HG03280 (cell line): ENCODE data around the gene PATE4.
"Not testable (repeated sequence)": the region's sequence is repeated elsewhere in the genome, so short reads cannot be mapped to it uniquely, and the experiment has no call there.

ENCODE experiments used
- ATAC-seq: cut with Tn5 transposase; IDR thresholded peaks from one replicate; pipeline ENCODE4 v1.9.1; 2021; ENCODE audit warnings: mild to moderate bottlenecking, moderate library complexity; ENCODE audit not compliant: unreplicated experiment

Gene PATE4, protein sequence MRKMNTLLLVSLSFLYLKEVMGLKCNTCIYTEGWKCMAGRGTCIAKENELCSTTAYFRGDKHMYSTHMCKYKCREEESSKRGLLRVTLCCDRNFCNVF

GRCh38 chr11:125833016-125833415 lies at the start of gene PATE4:
TSS of gene PATE4 (plus strand) at chr11:125833316. CDS start at chr11:125833360, 44 bp downstream.
- ATAC-seq, result no peak

- ATAC-seq, result no peak
Observed at GRCh38 chr11:125784678-125785077, 48.4 kb upstream of the PATE4 start.

- no peak for ATAC-seq
Observed at GRCh38 chr11:125787827-125788226, 45.3 kb upstream of the PATE4 start, which contains the start of gene PATE3. TSS of gene PATE3 (plus strand) at chr11:125788127. CDS start at chr11:125788152, 25 bp downstream.

GRCh38 chr11:125790825-125791224 lies 42.3 kb upstream of the PATE4 start:
- ATAC-seq, result no peak

DNA sequence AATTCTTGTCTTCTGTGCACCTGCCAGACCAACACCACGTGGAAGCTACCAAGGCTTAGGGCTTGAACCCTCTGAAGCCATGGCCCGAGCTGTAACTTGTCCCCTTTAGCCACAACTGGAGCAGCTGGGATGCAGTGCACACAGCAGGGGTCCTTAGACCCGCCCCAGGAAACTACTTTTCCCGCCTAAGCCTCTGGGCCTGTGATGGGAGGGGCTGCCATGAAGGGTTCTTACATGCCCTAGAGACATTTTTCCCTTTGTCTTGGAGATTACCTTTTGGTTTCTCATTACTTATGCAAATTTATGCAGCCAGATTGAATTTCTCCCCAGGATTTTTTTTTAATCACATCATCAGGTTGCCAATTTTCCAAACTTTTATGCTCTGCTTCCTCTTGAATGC lies 35.5 kb upstream of the PATE4 start:
- ATAC-seq, result no peak

- ATAC-seq, result no peak
Observed at GRCh38 chr11:125799808-125800207, 33.3 kb upstream of the PATE4 start.

GRCh38 chr11:125802387-125802786 lies 30.7 kb upstream of the PATE4 start:
- ATAC-seq, result no peak

GRCh38 chr11:125807909-125808308 lies 25.2 kb upstream of the PATE4 start:
- ATAC-seq, result no peak

GRCh38 chr11:125835748-125836147 lies 2.6 kb downstream of the PATE4 start:
- ATAC-seq, result no peak

DNA sequence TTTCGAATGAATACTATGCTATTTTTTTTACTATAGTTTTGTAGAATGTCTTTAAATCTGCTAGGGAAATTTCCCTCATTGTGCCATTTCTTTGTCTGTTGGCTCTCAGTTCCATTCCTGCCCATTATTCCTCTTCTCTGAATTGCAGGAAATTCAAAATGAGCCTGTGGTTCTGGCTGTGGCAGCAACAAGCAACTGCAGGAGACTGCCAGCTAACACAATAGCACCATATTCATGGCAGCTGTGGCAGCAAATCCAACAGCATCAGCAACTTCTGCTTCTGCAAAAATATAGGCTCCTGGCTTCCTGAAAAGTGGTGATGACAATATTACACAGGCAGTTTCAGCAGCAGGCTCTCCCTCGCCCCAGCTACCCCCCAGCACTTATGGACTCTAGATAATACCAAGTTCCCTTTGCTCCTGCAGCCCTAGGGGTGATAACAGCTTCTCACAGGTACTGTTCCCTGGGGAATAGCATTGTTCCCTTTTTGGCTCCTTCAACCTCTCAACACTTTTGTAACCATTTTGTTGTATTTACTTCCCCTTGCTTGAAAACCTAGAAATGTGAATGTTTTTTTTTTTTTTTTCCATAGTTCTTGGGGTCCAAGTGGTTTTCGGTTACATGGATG lies 9.3 kb downstream of the PATE4 start:
- no peak for ATAC-seq

GRCh38 chr11:125846188-125846587 lies 13.1 kb downstream of the PATE4 start:
- no peak for ATAC-seq

DNA sequence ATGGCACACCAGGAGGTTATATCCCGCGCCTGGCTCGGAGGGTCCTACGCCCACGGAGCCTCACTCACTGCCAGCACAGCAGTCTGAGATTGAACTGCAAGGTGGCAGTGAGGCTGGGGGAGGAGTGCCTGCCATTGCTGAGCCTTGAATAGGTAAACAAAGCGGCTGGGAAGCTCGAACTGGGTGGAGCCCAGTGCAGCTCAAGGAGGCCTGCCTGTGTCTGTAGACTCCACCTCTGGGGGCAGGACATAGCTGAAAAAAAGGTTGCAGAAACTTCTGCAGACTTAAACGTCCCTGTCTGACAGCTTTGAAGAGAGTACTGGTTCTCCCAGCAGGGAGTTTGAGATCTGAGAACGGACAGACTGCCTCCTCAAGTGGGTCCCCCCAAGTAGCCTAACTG lies 24.6 kb downstream of the PATE4 start:
- ATAC-seq, result not testable (repeated sequence)

GRCh38 chr11:125862786-125863185 lies 29.7 kb downstream of the PATE4 start:
- ATAC-seq, result not testable (repeated sequence)

DNA sequence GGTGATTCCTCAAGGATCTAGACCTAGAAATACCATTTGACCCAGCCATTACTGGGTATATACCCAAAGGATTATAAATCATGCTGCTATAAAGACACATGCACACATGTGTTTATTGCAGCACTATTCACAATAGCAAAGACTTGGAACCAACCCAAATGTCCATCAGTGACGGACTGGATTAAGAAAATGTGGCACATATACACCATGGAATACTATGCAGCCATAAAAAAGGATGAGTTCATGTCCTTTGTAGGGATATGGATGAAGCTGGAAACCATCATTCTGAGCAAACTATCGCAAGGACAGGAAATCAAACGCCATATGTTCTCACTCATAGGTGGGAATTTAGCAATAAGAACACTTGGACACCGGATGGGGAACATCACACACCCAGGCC lies 32.2 kb downstream of the PATE4 start:
- ATAC-seq, result not testable (repeated sequence)

GRCh38 chr11:125869521-125869920 lies 36.4 kb downstream of the PATE4 start:
- no peak for ATAC-seq

DNA sequence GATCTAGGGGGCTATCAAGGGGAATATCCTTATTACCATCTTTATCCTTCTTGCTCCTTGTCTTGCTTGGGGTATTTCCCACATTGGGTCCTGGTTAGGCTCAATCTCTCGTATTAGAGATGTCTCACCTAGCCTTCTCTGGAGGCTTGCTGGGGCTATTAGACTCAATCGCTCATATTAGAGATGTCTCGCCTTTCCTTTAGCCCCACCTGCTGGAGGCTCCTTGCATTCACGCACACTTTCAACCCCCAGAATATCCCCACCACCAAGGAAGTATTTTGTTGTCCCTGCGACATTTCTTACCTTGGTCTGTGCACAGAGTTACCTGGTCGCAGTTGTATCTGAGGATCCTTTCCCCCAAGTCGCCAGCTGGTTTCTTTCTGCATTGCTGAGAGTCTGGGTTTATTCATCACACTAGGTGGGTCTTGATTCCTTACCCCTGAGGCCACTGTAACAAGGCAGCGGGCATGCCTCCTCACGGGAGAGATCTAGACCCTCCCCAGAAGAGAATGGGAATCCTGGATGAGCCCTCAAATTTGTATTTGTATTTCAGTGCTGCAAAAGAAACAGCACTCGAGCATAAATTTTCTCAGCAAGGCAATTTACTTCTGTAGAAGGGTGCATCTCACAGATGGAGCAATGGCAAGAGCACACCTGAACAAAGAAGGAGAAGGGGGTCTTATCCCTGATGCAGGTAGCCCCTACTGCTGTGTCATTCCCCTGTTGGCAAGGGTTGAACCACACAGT lies 38.4 kb downstream of the PATE4 start:
- ATAC-seq, result no peak

GRCh38 chr11:125872138-125872491 lies 39.0 kb downstream of the PATE4 start:
- ATAC-seq, result no peak

DNA sequence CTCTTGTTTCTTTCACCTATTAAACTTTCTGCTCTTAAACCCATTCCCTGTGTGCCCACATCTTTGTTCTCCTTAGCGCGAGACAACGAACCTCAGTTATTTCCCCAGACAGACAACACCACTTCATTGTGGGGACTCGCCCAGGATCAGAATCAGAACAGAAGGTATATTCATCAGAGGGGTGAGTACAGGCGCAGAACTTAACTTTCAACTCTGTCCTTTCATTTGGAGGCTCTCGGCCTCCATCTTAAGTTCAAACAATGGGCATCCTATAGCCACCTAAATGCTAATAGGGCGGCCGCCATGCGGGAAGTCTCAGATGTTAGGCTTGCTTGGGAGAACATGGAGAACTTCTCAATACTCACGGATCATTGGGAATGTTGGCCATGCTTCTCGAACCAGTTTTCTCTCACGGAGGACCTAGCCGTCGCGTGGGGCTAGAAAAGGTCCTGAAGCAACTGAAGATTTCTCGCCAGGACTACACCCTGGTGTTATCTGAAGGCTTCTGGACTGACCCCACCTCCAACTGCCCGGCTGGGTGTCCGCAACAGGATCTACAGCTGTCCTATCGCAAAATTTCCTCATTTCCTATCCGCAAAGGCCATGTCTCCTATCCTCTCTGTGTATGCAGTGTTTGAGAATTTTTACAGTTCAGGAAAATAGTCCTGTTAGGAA lies 40.9 kb downstream of the PATE4 start:
- no peak for ATAC-seq

DNA sequence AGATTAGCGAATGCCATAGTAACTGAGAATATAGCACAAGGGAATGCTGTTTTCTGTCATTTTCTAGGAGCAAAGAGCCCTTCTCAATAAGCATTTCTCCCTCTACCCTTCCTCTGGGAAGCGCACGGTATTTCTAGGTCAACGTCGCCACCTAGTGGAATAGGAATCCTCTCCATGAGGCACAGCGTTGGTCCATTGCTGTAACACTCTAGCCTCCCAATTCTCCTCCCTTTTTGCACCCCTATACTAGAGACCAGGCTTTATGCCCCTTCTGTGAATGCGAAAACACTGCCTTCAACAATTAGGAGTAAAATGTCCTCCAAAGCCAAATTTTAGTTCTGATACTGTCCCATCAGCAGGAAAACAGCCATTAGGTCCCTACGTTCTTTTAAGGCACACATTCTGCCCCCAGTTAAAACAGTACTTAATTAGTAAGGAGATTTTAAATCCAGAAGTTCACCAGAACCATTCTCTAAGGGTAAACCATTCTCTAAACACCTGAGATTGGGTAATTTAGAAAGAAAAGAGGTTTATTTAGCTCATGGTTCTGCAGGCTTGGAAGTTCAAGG lies 41.5 kb downstream of the PATE4 start:
- no peak for ATAC-seq

GRCh38 chr11:125881291-125881690 lies 48.2 kb downstream of the PATE4 start:
- ATAC-seq, result no peak

- no peak for ATAC-seq
Observed at GRCh38 chr11:125883375-125883774, 50.3 kb downstream of the PATE4 start.
